Activated CD4-positive, alpha-beta T cell treated with anti-CD3 and anti-CD28 coated beads, Interleukin-10, Interleukin-2, amounts not matched to agents 100 ng/mL and 50 ng/mL, durations not matched to agents 16 hours and 8 hours (primary cell): ENCODE data around the gene COPE.

Experiments used
- DNase-seq: peaks from one replicate; pipeline ENCODE4 v3.0.0-alpha.2; 2020

Gene COPE

GRCh38 chr19:18865106-18865972, 53.8 kb downstream of the COPE start:
- DNase-seq = no peak

- no peak for DNase-seq
Observed at GRCh38 chr19:18863843-18864362, 55.3 kb downstream of the COPE start.

DNA sequence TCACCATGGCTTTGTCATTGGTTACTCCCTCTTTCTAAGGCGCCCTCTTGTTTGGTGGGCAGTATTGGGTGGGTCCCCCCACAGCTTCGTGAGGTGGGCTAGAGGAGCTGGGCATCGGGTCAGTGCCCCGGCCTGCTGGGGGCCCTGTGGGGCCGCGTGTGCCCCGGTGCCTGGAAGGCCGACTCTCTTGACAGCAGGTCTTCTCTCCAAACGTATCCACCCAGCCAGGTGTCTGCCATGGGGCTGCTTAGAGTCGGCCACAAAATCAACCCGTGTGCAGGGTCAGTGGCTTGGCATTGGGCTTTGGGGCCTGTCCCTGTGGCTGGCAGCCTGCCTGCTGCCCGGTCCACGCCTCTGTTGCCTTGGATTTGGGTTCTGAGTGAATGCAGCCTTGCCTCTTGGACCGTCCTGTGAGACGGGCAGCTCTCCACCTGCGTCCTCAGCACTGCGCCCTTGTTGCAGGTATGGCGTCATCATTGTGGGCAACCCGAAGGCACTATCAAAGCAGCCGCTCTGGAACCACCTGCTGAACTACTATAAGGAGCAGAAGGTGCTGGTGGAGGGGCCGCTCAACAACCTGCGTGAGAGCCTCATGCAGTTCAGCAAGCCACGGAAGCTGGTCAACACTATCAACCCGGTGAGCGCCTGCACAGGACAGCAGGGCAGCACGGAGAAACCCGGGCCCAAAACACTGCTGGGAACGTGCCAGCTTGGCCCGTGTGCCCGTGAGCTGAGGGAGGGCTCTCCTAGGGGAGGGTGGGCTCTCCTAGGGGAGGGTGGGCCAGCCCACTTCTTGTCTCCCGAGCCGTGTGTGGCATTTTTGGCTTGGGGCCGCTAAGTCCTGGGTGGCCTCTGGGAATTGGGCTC, 56.0 kb downstream of the COPE start:
- DNase-seq = no peak

DNA sequence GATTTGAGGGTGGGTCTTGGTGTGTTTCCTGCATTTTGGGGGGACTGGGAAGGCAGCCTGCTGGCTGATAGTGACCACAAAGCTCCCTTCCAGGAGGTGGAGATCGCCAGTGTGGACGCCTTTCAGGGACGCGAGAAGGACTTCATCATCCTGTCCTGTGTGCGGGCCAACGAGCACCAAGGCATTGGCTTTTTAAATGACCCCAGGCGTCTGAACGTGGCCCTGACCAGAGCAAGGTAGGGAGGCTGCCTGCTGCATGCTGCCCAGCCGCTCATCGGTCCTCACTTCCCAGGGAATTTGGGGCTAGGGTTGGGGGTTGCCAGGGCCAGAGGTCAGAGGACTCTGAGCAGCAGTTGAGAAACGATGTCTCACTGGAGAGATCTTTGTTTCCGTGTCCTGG, 57.3 kb downstream of the COPE start:
- DNase-seq = no peak

DNA sequence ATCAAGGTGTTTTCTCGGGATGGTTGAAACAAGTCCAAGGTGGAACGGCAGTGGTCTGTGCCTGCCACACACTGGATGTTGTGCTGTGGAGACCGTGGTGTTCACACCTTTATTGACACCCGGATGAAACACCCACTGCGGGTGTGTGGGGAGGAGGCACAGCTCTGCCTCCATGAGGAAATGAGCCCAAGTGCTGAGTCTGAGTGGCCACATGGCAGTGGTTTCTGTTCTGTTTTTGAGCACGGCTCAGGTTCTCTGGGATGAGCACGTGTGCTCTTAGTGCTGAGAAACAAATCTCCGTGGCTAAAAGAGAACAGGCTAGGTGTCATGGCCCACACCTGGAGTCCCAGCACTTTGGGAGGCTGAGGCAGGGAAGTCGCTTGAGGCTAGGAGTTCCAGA, 58.0 kb downstream of the COPE start:
- DNase-seq = no peak

DNA sequence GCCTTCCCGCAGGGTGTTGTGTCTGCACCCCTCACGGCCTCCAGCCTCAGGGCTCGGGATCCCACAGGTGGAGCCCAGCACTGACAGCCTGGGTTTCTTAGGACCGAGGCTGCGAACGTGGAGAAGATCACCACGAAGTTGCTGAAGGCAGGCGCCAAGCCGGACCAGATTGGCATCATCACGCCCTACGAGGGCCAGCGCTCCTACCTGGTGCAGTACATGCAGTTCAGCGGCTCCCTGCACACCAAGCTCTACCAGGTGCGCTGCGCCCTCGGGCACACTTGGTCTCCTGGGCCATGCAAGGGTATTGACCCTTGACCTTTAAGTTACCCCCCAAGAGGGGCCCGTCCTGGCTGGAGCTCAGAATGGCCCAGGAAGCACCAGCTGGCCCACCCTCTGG, 58.5 kb downstream of the COPE start:
- DNase-seq = no peak

GRCh38 chr19:18860302-18860700, 58.9 kb downstream of the COPE start:
- DNase-seq = no peak

GRCh38 chr19:18859676-18860301, 59.4 kb downstream of the COPE start:
- DNase-seq = no peak

GRCh38 chr19:18858906-18859646, 60.1 kb downstream of the COPE start:
- DNase-seq = no peak

DNA sequence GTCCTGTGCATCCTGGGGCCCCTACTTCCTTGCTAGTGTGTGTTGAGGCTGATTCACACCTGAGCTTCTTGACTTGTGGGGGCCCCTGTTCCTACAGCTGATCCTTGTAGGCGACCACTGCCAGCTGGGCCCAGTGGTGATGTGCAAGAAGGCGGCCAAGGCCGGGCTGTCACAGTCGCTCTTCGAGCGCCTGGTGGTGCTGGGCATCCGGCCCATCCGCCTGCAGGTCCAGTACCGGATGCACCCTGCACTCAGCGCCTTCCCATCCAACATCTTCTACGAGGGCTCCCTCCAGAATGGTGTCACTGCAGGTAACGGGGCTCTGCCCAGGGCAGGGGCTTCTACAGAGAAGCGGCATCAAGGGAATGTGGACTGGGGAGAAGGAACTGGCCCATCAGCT, 62.0 kb downstream of the COPE start:
- DNase-seq = no peak

DNA sequence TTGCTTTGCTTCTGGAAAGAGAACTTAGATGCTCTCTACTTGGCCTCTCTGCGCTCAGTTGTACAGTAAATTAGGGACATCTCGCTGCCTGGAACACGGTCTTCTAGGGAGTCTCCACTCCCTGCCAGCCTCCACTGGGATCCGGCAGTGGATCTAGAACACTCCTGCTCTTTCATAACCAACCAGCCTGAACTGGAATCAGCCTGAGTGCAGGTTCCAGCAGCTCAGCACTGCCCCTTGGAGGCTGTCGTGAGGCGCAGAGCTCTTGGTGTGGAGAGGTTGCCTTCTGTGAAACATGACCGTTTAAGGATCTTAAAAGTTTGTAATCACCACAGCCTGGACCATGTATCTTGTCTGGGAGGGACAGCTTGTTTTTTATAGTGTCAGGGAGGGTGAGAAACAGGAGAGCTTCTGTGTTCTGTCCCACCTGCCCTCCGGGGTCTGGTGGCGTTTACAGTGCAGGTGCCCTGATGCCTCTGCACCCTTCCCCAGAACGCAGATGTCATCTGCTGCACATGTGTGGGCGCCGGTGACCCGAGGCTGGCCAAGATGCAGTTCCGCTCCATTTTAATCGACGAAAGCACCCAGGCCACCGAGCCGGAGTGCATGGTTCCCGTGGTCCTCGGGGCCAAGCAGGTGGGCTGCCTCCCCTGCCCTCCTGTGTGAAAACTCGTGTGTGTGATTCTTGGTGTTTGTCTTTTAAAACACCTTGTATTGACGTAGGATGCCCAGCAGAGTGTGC, 62.6 kb downstream of the COPE start:
- no peak for DNase-seq

- DNase-seq = no peak
Observed at GRCh38 chr19:18855647-18856384, 63.4 kb downstream of the COPE start.

DNA sequence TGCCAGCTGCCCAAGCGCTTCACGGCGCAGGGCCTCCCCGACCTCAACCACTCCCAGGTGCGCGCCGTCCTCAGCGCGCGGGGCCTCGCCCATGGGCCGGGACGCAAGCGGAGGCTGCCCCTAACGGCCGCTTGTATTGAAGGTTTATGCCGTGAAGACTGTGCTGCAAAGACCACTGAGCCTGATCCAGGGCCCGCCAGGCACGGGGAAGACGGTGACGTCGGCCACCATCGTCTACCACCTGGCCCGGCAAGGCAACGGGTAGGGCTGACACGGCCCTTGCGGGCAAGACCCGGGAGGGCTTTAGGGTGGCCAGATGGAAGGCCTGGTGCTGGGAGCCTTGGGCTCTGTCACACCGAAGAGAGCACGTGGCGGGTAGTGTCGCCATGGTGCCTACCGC, 64.2 kb downstream of the COPE start:
- no peak for DNase-seq

GRCh38 chr19:18853755-18854427, 65.3 kb downstream of the COPE start:
- no peak for DNase-seq

DNA sequence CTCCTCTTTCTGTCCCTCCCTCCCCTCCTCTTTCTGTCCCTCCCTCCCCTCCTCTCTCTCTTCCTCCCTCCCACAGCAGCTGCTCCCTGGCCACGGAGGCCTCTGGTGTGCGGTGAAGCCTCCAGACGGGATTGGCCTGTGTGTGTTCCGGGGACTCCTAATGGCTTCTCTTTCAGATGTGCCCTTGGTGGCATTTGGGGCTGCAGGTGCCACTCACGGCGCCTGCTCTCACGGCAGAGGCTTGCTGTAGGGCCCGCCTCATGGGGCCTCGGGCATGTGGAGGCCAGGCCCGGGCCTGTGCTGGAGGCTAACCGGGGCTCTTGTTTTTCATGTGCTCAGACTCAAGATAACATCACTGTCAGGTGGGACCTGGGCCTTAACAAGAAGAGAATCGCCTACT, 66.5 kb downstream of the COPE start:
- no peak for DNase-seq

DNA sequence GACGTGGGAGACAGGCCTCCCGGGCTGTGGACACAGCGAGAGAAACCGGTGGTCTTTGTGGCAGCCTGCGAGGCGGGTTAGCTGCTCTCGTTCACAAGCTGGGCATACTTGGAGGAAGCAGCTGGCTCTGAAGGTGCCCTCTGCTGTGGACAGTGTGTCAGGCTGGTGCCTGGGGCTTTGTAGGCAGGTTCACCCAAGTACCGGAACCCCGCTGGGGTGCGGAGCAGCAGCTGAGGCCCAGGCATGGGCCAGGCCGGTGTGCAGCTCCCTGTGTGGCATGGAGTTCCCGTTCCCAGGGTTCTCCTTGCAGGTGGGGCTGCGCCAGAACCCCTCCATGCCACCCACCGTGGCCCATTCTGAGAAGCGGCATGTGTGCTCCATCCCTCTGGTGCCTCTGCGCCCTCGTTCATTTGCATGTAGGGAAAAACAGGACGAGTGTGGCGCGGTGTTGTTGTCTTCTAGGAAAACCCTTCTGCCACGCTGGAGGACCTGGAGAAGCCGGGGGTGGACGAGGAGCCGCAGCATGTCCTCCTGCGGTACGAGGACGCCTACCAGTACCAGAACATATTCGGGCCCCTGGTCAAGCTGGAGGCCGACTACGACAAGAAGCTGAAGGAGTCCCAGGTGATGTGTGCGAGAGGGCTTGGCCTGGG, 67.4 kb downstream of the COPE start:
- DNase-seq = no peak

DNA sequence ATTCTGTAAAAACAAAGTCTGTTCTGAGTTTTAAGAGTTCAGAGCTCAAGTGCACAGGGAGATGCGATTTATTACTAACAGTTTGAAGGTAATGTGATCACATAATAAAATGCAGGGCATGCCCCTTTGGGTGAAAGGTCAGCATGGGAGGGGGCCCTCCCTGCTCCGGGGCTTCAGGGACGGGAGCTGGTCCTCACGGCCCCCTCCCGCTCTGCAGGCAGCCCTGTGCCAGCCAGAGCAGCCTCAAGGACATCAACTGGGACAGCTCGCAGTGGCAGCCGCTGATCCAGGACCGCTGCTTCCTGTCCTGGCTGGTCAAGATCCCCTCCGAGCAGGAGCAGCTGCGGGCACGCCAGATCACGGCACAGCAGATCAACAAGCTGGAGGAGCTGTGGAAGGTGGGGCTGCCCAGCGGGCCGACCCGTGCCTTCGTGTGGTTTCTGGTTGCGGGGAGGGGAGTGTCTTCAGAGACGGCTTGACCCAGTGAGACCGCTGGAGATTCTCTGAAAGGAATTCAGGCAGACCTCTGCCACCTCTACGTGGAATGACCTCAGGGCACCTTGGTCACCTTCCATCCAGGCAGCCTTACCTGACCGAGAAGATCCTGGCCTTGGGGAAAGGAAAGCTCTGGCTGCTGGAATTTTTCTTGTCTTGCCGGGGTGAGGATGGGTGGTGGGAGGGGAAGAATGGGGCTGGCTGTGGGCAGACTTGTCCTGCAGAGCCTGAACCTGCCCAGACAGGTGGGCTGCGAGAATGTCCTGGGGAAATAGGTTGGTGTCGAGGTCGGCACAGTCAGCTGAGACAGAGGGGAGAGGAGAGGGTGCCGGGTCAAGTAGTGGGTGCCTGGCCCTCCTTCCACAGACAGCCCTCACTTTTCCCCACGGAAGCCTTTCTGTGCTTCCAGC, 68.5 kb downstream of the COPE start:
- no peak for DNase-seq

DNA sequence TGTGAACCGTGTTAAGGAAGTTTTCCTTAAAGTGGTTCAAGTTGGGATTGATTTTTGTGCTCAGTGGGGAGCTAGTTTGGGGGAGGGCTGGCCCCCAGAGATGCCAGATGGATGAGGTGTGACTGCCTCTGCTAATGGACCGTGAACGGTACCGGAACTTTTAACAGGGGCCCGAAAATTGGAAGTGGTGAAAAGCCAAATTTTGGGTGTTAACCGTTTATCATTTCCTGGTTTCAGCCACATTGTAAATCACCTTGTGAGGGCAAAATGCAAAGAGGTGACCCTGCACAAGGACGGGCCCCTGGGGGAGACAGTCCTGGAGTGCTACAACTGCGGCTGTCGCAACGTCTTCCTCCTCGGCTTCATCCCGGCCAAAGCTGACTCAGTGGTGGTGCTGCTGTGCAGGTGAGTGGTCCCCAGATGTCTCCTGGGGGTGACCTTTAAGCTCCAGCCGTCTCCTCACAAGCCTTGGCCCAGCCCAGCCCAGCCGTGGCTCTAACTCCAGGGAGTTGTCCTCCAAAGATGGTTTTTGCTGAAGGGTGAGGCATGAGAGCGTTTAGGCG, 69.3 kb downstream of the COPE start:
- DNase-seq = no peak
